K562 (cell line): Measurements from ENCODE around the gene IFNA2. TPM values are rescaled to one million over a fixed set of nuclear protein-coding genes. Genes with fewer than 3 reads are reported as not detected.

Source experiments
- ATAC-seq: fragments of 200-7000 bp; cut with Tn5 transposase; 3 replicates; pipeline ENCODE4 v1.9.1; 2020; ENCODE audit warnings: moderate library complexity
- BruUV-seq: library from RNA; stranded (reverse); fragments of 400-500 nt; replicated peaks from 2 replicates; lab custom pipeline; 2021; lab: Mats Ljungman, UMichigan
- CTCF ChIA-PET: fragments of 300-600 bp; formaldehyde crosslinking; extraction: SDS; loops from one replicate; lab custom pipeline; 2021; ENCODE audit warnings: low intra/inter-chr PET ratio; lab: Yijun Ruan, JAX
- POLR2A ChIA-PET: fragments of 300-600, 350-650 bp; sonication (Branson Sonifier 250); formaldehyde crosslinking; extraction: SDS; loops from one replicate; lab custom pipeline; 2021; ENCODE audit warnings: antibody characterized with exemption, inconsistent platforms; lab: Yijun Ruan, JAX
- DNase-seq, 4 experiments: peaks; one replicate each; pipeline versions ENCODE4 v3.0.0 to v3.0.0-alpha.2; 2011 to 2018; ENCODE audit warnings: low spot score in 3 of 4, mixed read lengths in 3 of 4; ENCODE audit errors: extremely low read depth in 1 of 4
- FAIRE-seq: peaks from 2 replicates; lab custom pipeline; 2011; peaks lifted over from hg19 to GRCh38; lab: Jason Lieb, UNC
- H2AFZ ChIP-seq: 2 replicates; pipeline ENCODE4 v1.6.0; 2011; ENCODE audit warnings: low read depth, low read length, control low read depth, inconsistent platforms
- H3K27ac ChIP-seq: fragments of 200-600 bp; 3 replicates; pipeline ENCODE4 v1.8.0; 2011; ENCODE audit warnings: low read depth, mild to moderate bottlenecking, control low read depth, inconsistent platforms, low read length, moderate library complexity, mixed read lengths; ENCODE audit errors: extremely low read depth
- H3K27me3 ChIP-seq, 2 experiments: fragments of 300-600 bp in 1 of 2; 2 replicates in 1 of 2; 3 replicates in 1 of 2; pipeline versions ENCODE4 v1.6.0 to v1.8.0; 2011; ENCODE audit warnings: inconsistent platforms in 2 of 2, low read length in 2 of 2, mild to moderate bottlenecking in 1 of 2, mixed read lengths in 1 of 2, moderate library complexity in 1 of 2; ENCODE audit not compliant: control insufficient read depth in 2 of 2, insufficient read depth in 2 of 2
- H3K36me3 ChIP-seq: fragments of 300-600 bp; 3 replicates; pipeline ENCODE4 v1.8.0; 2011; ENCODE audit warnings: mild to moderate bottlenecking, low read length, inconsistent platforms; ENCODE audit not compliant: control insufficient read depth, insufficient read depth
- H3K4me1 ChIP-seq, 2 experiments: fragments of 200-600 bp in 1 of 2; replicated peaks in 1 of 2; 2 replicates in 1 of 2; 3 replicates in 1 of 2; pipeline versions ENCODE4 v1.5.1 to v1.8.0; 2011; ENCODE audit warnings: inconsistent platforms in 2 of 2, low read length in 2 of 2, mild to moderate bottlenecking in 1 of 2, mixed read lengths in 1 of 2, moderate library complexity in 1 of 2; ENCODE audit not compliant: control insufficient read depth in 2 of 2, insufficient read depth in 2 of 2
- H3K4me2 ChIP-seq: 2 replicates; pipeline ENCODE4 v1.6.1; 2011; ENCODE audit warnings: low read length, control low read depth, inconsistent platforms, mixed read lengths; ENCODE audit not compliant: insufficient read depth
- H3K4me3 ChIP-seq: fragments of 200-600 bp; sonication (generic), shearing (Covaris generic); 2 replicates; pipeline ENCODE4 v1.5.1; 2016; ENCODE audit warnings: control low read depth, inconsistent platforms
- H3K79me2 ChIP-seq: fragments of 200-600 bp; 3 replicates; pipeline ENCODE4 v1.8.0; 2011; ENCODE audit warnings: low read length, inconsistent platforms; ENCODE audit not compliant: control insufficient read depth, insufficient read depth
- H3K9ac ChIP-seq, 2 experiments: 2 replicates each; pipeline versions ENCODE4 v1.6.0 to v1.6.1; 2011; ENCODE audit warnings: low read depth in 2 of 2, low read length in 2 of 2, control low read depth in 1 of 2, inconsistent platforms in 1 of 2, mild to moderate bottlenecking in 1 of 2, mixed read lengths in 1 of 2; ENCODE audit not compliant: insufficient read depth in 1 of 2
- H3K9me1 ChIP-seq: one replicate; pipeline ENCODE4 v1.6.0; 2011; ENCODE audit warnings: inconsistent platforms, mild to moderate bottlenecking, low read length, moderate library complexity; ENCODE audit not compliant: control insufficient read depth, insufficient read depth
- H3K9me3 ChIP-seq: replicated peaks from 2 replicates; pipeline ENCODE4 v1.5.1; 2011; ENCODE audit warnings: low read depth, low read length, inconsistent platforms; ENCODE audit not compliant: control insufficient read depth, insufficient read depth
- H4K20me1 ChIP-seq: replicated peaks from 2 replicates; pipeline ENCODE4 v1.6.1; 2011; ENCODE audit warnings: low read length, inconsistent platforms, mixed read lengths; ENCODE audit not compliant: control insufficient read depth, insufficient read depth
- CBFA2T2 ChIP-seq: fragments of 450-650 bp; conservative IDR thresholded peaks from 2 replicates; pipeline ENCODE4 v1.6.1; 2017; ENCODE audit warnings: mild to moderate bottlenecking
- DMBX1 ChIP-seq: fragments of 250-450 bp; sonication (Bioruptor Pico); IDR thresholded peaks from 2 replicates; pipeline ENCODE4 v1.8.0; 2022; ENCODE audit warnings: inconsistent platforms, mild to moderate bottlenecking, moderate library complexity, borderline replicate concordance
- MAFF ChIP-seq: IDR thresholded peaks from 2 replicates; pipeline ENCODE4 v1.6.1; 2012; ENCODE audit warnings: low read length, improper control_type of control experiment
- POU5F1 ChIP-seq: fragments of 150-350 bp; IDR thresholded peaks from 2 replicates; pipeline ENCODE4 v1.6.1; 2014; ENCODE audit warnings: borderline replicate concordance, low read length, low read depth, mild to moderate bottlenecking; ENCODE audit not compliant: partially characterized antibody
- PTTG1 ChIP-seq: fragments of 450-650 bp; IDR thresholded peaks from 2 replicates; pipeline ENCODE4 v1.6.1; 2016; ENCODE audit warnings: low read depth, mild to moderate bottlenecking, missing genetic modification characterization, missing compliant biosample characterization
- SAFB ChIP-seq: fragments of 200-400 bp; formaldehyde crosslinking; IDR thresholded peaks from 2 replicates; pipeline ENCODE4 v1.6.1; 2017; ENCODE audit warnings: low read depth, low read length, borderline replicate concordance
- ZNF445 ChIP-seq: fragments of 250-450 bp; sonication (Bioruptor Pico); IDR thresholded peaks from 2 replicates; pipeline ENCODE4 v1.4.0; 2020; ENCODE audit warnings: low read depth, mild to moderate bottlenecking, moderate library complexity
- WGBS: fragments of 100-300 bp; shearing (Covaris generic); methylation state at CpG from one replicate; pipeline ENCODE4 v1.1.6; 2016; ENCODE audit warnings: low coverage, mixed read lengths; ENCODE audit not compliant: insufficient coverage; ENCODE audit errors: missing lambda C conversion rate; 5-methylcytosine and 5-hydroxymethylcytosine counted together
- in situ Hi-C: fragments of 300-500 bp; cut with MboI; formaldehyde crosslinking; loops from 4 replicates; pipeline ENCODE4 v1.15.0; 2018; ENCODE audit warnings: inconsistent platforms, mixed read lengths
- intact Hi-C: fragments of 100-400 bp; cut with micrococcal nuclease; formaldehyde crosslinking; loops from 2 replicates; pipeline ENCODE4 v1.14.2; 2022
- polyA plus RNA-seq, 8 experiments: library from polyadenylated mRNA; depleted of rRNA in 4 of 8; stranded (reverse) in 5 of 8; unstranded in 3 of 8; fragments of >200 nt; fragmentation: Nextera tagmentation in 2 of 8; fragmentation: Illumina TruSeq in 1 of 8; extraction: Ambion mirVana in 2 of 8; extraction: Trizol in 1 of 8; gene quantifications; 2 replicates each; pipeline versions ENCODE4 v1.2.1 to v1.2.3, GENCODE V29; 2011 to 2014; ENCODE audit warnings: inconsistent platforms in 1 of 8, missing spikeins in 1 of 8
- total RNA-seq, 7 experiments: library from RNA; depleted of rRNA in 6 of 7; stranded (reverse); fragments of >200 nt in 6 of 7; fragmentation: Illumina TruSeq in 2 of 7; extraction: Trizol in 2 of 7; gene quantifications; 2 replicates each; pipeline versions ENCODE4 v1.2.1 to v1.2.3, GENCODE V29; 2011 to 2021; ENCODE audit warnings: low replicate concordance in 1 of 7
- TF ChIP-seq, protein P1 (sequence below): fragments of 250-450 bp; sonication (Bioruptor Pico); IDR thresholded peaks from 2 replicates; pipeline ENCODE4 v1.4.0; 2020; ENCODE audit warnings: mild to moderate bottlenecking, moderate library complexity, borderline replicate concordance
- TF ChIP-seq, protein P2 (sequence below): fragments of 250-450 bp; sonication (Bioruptor Pico); IDR thresholded peaks from 2 replicates; pipeline ENCODE4 v1.8.0; 2021; ENCODE audit warnings: moderate library complexity, mild to moderate bottlenecking, inconsistent platforms

Gene IFNA2
- total and polyA plus RNA-seq, 9 of the 15 experiments (the other 6 are each of a cell fraction or from before 2014, with no cell fraction given): not detected

DNA sequence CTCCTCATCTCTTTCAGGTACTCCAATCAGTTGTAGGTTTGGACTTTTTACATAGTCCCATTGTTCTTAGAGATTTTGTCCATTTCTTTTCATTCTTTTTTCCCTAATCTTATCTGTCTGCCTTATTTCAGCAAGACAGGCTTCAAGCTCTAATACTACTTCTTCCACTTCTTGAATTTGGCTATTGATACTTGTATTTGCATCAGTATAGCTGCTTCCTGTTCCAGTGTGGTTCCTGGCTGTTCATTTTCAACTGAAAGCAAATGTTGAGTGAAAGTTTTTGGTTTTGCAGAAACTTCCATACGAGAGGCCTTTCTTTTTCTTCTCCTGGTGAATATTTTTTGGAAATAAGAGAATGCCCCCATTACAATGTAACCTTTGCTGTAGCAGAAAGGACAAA lies 43.0 kb upstream of the IFNA2 start:
- CTCF ChIA-PET: no interaction called here
- Histone ChIP-seq H3K27me3 (no peaks in the 10 kb centered on the region), H3K36me3 (no peaks in the 10 kb centered on the region), H4K20me1 (no peaks in the 10 kb centered on the region), H3K79me2 (no peaks in the 10 kb centered on the region), H3K27ac (no peak overlapping the region), H2AFZ (no peak overlapping the region), H3K4me1 (no peaks in the 10 kb centered on the region), H3K4me3 (no peak overlapping the region), H3K4me2 (no peak overlapping the region)
- no peak for FAIRE-seq
- intact Hi-C loops: no loop called here
- BruUV-seq: no TSS peak
- no peak for ATAC-seq
- DNase-seq: no peak
- POLR2A ChIA-PET: no interaction called here
- no CpG with 5 or more reads among the region's 1 CpG for WGBS
- TF ChIP-seq CBFA2T2 (no peak), DMBX1 (CRISPR knock-in tag) (no peak), MAFF (no peak), ZNF445 (no peak), SAFB (no peak), POU5F1 (no peak), PTTG1 (tag) (no peak)
- TF ChIP-seq, protein P1, sequence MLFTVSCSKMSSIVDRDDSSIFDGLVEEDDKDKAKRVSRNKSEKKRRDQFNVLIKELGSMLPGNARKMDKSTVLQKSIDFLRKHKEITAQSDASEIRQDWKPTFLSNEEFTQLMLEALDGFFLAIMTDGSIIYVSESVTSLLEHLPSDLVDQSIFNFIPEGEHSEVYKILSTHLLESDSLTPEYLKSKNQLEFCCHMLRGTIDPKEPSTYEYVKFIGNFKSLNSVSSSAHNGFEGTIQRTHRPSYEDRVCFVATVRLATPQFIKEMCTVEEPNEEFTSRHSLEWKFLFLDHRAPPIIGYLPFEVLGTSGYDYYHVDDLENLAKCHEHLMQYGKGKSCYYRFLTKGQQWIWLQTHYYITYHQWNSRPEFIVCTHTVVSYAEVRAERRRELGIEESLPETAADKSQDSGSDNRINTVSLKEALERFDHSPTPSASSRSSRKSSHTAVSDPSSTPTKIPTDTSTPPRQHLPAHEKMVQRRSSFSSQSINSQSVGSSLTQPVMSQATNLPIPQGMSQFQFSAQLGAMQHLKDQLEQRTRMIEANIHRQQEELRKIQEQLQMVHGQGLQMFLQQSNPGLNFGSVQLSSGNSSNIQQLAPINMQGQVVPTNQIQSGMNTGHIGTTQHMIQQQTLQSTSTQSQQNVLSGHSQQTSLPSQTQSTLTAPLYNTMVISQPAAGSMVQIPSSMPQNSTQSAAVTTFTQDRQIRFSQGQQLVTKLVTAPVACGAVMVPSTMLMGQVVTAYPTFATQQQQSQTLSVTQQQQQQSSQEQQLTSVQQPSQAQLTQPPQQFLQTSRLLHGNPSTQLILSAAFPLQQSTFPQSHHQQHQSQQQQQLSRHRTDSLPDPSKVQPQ (CRISPR knock-in tag): no peak
- TF ChIP-seq, protein P2, sequence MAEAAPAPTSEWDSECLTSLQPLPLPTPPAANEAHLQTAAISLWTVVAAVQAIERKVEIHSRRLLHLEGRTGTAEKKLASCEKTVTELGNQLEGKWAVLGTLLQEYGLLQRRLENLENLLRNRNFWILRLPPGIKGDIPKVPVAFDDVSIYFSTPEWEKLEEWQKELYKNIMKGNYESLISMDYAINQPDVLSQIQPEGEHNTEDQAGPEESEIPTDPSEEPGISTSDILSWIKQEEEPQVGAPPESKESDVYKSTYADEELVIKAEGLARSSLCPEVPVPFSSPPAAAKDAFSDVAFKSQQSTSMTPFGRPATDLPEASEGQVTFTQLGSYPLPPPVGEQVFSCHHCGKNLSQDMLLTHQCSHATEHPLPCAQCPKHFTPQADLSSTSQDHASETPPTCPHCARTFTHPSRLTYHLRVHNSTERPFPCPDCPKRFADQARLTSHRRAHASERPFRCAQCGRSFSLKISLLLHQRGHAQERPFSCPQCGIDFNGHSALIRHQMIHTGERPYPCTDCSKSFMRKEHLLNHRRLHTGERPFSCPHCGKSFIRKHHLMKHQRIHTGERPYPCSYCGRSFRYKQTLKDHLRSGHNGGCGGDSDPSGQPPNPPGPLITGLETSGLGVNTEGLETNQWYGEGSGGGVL (CRISPR knock-in tag): no peak
- TF ChIP-seq, all 486 proteins: peak for 0
- Histone ChIP-seq H3K9ac (no peak overlapping the region), H3K9me1 (no peaks in the 10 kb centered on the region), H3K9me3 (no peaks in the 10 kb centered on the region)
- in situ Hi-C loops: no loop called here
